ENCODE results near the gene RUBCN. TPM values are rescaled to one million over a fixed set of nuclear protein-coding genes. Genes with fewer than 3 reads are reported as not detected.
"Not testable (repeated sequence)": the region's sequence is repeated elsewhere in the genome, so short reads cannot be mapped to it uniquely, and the experiment has no call there.

RUBCN gene
- total and polyA plus RNA-seq, 5 donors: 13.4 to 21.1 (median 18.9) TPM

GRCh38 chr3:197630766-197631165, 105.9 kb downstream of the RUBCN start:
- intact Hi-C loops (cut with DNase I); H3K9me3 ChIP-seq (ENCODE audit: control insufficient read depth, low read length); ATAC-seq; DNase-seq; H3K4me3 ChIP-seq (ENCODE audit: low read length); H3K27ac ChIP-seq (ENCODE audit: low read length); H3K4me1 ChIP-seq (ENCODE audit: control insufficient read depth, insufficient read depth, low read length); H3K27me3 ChIP-seq (ENCODE audit: control insufficient read depth, insufficient read depth): not testable (repeated sequence)
- 86% methylated on average over 12 of the region's 12 CpGs for WGBS

- H3K9me3 ChIP-seq (ENCODE audit: control insufficient read depth, low read length); H3K27me3 ChIP-seq (ENCODE audit: control insufficient read depth, insufficient read depth); DNase-seq; intact Hi-C loops (cut with DNase I); ATAC-seq; H3K27ac ChIP-seq (ENCODE audit: low read length); H3K4me3 ChIP-seq (ENCODE audit: low read length); H3K4me1 ChIP-seq (ENCODE audit: control insufficient read depth, insufficient read depth, low read length): not testable (repeated sequence)
- WGBS: 95% methylated on average over 8 of the region's 14 CpGs
These were observed 107.4 kb downstream of the RUBCN start for GRCh38 chr3:197629286-197629685.

- H3K9me3 ChIP-seq (ENCODE audit: control insufficient read depth, low read length); H3K4me1 ChIP-seq (ENCODE audit: control insufficient read depth, insufficient read depth, low read length); intact Hi-C loops (cut with DNase I); H3K27me3 ChIP-seq (ENCODE audit: control insufficient read depth, insufficient read depth): not testable (repeated sequence)
- WGBS: 4% methylated on average over 73 of the region's 73 CpGs
- DNase-seq: peak; percentile 93 to 98 (median 97)
- ATAC-seq: peak; percentile 91 to 94
- peak overlapping the region; percentile 73 for H3K27ac ChIP-seq (ENCODE audit: low read length)
- peak overlapping the region; percentile 71 for H3K4me3 ChIP-seq (ENCODE audit: low read length)
These were observed 108.8 kb downstream of the RUBCN start for GRCh38 chr3:197627772-197628523.

GRCh38 chr3:197627158-197627771, 109.4 kb downstream of the RUBCN start:
- ATAC-seq (peak; percentile 90 to 95), DNase-seq (peak in 2 of 3 donors; percentile 61 to 65)
- intact Hi-C loops (cut with DNase I): not testable (repeated sequence)

GRCh38 chr3:197626404-197627157, 110.1 kb downstream of the RUBCN start:
- H3K27me3 ChIP-seq (ENCODE audit: control insufficient read depth, insufficient read depth); H3K27ac ChIP-seq (ENCODE audit: low read length); H3K4me1 ChIP-seq (ENCODE audit: control insufficient read depth, insufficient read depth, low read length); H3K9me3 ChIP-seq (ENCODE audit: control insufficient read depth, low read length); DNase-seq; intact Hi-C loops (cut with DNase I): not testable (repeated sequence)
- 16% methylated on average over 6 of the region's 18 CpGs for WGBS
- peak; percentile 21 to 60 for ATAC-seq
- peak overlapping the region; percentile 58 for H3K4me3 ChIP-seq (ENCODE audit: low read length)

More at GRCh38 chr3:197627158-197627771, 109.4 kb downstream of the RUBCN start:
- Histone ChIP-seq H3K4me3 (ENCODE audit: low read length) (peak overlapping the region; percentile 71), H3K27ac (ENCODE audit: low read length) (peak overlapping the region; percentile 73)
- WGBS: 0% methylated on average over 27 of the region's 67 CpGs
- not testable (repeated sequence) for H3K9me3 ChIP-seq (ENCODE audit: control insufficient read depth, low read length); H3K27me3 ChIP-seq (ENCODE audit: control insufficient read depth, insufficient read depth); H3K4me1 ChIP-seq (ENCODE audit: control insufficient read depth, insufficient read depth, low read length)

- H3K9me3 ChIP-seq (ENCODE audit: control insufficient read depth, low read length); H3K4me3 ChIP-seq (ENCODE audit: low read length); H3K4me1 ChIP-seq (ENCODE audit: control insufficient read depth, insufficient read depth, low read length); intact Hi-C loops (cut with DNase I); DNase-seq; ATAC-seq; H3K27ac ChIP-seq (ENCODE audit: low read length); H3K27me3 ChIP-seq (ENCODE audit: control insufficient read depth, insufficient read depth): not testable (repeated sequence)
- 92% methylated on average over 13 of the region's 13 CpGs for WGBS
These were observed 115.2 kb downstream of the RUBCN start for GRCh38 chr3:197621478-197621877.

Other genes with a start within 250 kb of the RUBCN start
- 10 to 100 TPM; 13.2 to 30.5 (median 25.9) TPM for gene BDH1, start 180.9 kb downstream of the RUBCN start, total RNA-seq
- gene BDH1, start 180.9 kb downstream of the RUBCN start, polyA plus RNA-seq: 19.8 TPM
- 10 to 100 TPM; 50.1 to 61.0 (median 58.2) TPM for gene FYTTD1, start 13.0 kb upstream of the RUBCN start, total RNA-seq
- 17.2 TPM for gene FYTTD1, start 13.0 kb upstream of the RUBCN start, polyA plus RNA-seq
- 10 to 100 TPM; 23.1 to 27.0 (median 25.1) TPM for gene LRCH3, start 54.4 kb upstream of the RUBCN start, total RNA-seq
- 16.3 TPM for gene LRCH3, start 54.4 kb upstream of the RUBCN start, polyA plus RNA-seq
- 100 to 1,000 TPM; 672 to 776 (median 719) TPM for gene RPL35A, start 213.3 kb upstream of the RUBCN start, total RNA-seq
- 1,345 TPM for gene RPL35A, start 213.3 kb upstream of the RUBCN start, polyA plus RNA-seq
- gene LMLN, start 223.3 kb upstream of the RUBCN start, total RNA-seq: 1 to 10 TPM; 5.4 to 7.9 (median 6.5) TPM
- 2.6 TPM for gene LMLN, start 223.3 kb upstream of the RUBCN start, polyA plus RNA-seq